PC-3 (cell line): ENCODE results near the gene PEX11G.

Experiments used
- EZH2 ChIP-seq: fragments of 300-600 bp; sonication (generic); IDR thresholded peaks from one replicate; pipeline ENCODE4 v1.6.1; 2017; ENCODE audit warnings: antibody characterized with exemption, mild to moderate bottlenecking, low read length; ENCODE audit not compliant: unreplicated experiment
- EZH2phosphoT487 ChIP-seq: fragments of 300-600 bp; sonication (generic); IDR thresholded peaks from 2 replicates; pipeline ENCODE4 v1.6.1; 2018; ENCODE audit warnings: mild to moderate bottlenecking, antibody characterized with exemption, low read length, borderline replicate concordance
- TF ChIP-seq, protein P1 (sequence below): fragments of 300-600 bp; sonication (generic); conservative IDR thresholded peaks from 2 replicates; pipeline ENCODE4 v1.5.1; 2017; ENCODE audit warnings: antibody characterized with exemption, low read depth, mild to moderate bottlenecking, low read length

DNA sequence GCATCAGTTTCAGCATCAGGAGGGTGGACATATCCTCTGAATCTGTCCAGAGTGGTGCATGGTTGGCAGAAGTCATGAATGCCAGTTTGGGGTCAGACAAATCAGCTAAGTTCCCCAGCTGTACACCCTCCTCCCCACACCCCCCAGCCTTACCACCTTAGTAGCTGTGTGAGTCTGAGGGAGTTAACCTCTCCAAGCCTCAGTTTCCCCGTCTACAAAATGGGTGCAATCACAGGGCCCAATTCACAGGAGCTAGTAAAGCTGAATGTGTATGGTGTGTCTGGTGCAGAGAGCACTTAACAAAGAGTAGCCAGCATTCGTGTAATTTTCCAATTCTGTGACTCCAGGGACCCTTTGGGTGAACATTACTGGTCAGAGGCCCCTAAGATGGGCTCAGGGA is 13.7 kb upstream of the PEX11G start:
- TF ChIP-seq, protein P1, sequence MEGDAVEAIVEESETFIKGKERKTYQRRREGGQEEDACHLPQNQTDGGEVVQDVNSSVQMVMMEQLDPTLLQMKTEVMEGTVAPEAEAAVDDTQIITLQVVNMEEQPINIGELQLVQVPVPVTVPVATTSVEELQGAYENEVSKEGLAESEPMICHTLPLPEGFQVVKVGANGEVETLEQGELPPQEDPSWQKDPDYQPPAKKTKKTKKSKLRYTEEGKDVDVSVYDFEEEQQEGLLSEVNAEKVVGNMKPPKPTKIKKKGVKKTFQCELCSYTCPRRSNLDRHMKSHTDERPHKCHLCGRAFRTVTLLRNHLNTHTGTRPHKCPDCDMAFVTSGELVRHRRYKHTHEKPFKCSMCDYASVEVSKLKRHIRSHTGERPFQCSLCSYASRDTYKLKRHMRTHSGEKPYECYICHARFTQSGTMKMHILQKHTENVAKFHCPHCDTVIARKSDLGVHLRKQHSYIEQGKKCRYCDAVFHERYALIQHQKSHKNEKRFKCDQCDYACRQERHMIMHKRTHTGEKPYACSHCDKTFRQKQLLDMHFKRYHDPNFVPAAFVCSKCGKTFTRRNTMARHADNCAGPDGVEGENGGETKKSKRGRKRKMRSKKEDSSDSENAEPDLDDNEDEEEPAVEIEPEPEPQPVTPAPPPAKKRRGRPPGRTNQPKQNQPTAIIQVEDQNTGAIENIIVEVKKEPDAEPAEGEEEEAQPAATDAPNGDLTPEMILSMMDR = no peak
- TF ChIP-seq EZH2 (no peak), EZH2phosphoT487 (no peak)
